Measurements from ENCODE around the gene PTPN1.
"Not testable (repeated sequence)": the region's sequence is repeated elsewhere in the genome, so short reads cannot be mapped to it uniquely, and the experiment has no call there.

PTPN1 gene

GRCh38 chr20:50535162-50535561, 25.0 kb downstream of the PTPN1 start:
- DNase-seq, result no peak

- no peak for DNase-seq
Measured at GRCh38 chr20:50536333-50536732, 26.1 kb downstream of the PTPN1 start.

- no peak for DNase-seq
Measured at GRCh38 chr20:50537546-50538201, 27.5 kb downstream of the PTPN1 start.

- no peak for DNase-seq
Measured at GRCh38 chr20:50538276-50538675, 28.1 kb downstream of the PTPN1 start.

- DNase-seq, result not testable (repeated sequence)
Measured at GRCh38 chr20:50539798-50540197, 29.6 kb downstream of the PTPN1 start.

GRCh38 chr20:50540620-50541605, 30.7 kb downstream of the PTPN1 start:
- DNase-seq, result no peak

GRCh38 chr20:50541606-50542041, 31.4 kb downstream of the PTPN1 start:
- no peak for DNase-seq

GRCh38 chr20:50543326-50543725, 33.1 kb downstream of the PTPN1 start:
- DNase-seq, result no peak

- no peak for DNase-seq
Measured at GRCh38 chr20:50545126-50545525, 34.9 kb downstream of the PTPN1 start.

- no peak for DNase-seq
Measured at GRCh38 chr20:50546729-50547314, 36.6 kb downstream of the PTPN1 start.

- DNase-seq, result no peak
Measured at GRCh38 chr20:50547964-50548363, 37.8 kb downstream of the PTPN1 start.

GRCh38 chr20:50548396-50548795, 38.2 kb downstream of the PTPN1 start:
- no peak for DNase-seq

- DNase-seq, result no peak
Measured at GRCh38 chr20:50550531-50550930, 40.3 kb downstream of the PTPN1 start.

- no peak for DNase-seq
Measured at GRCh38 chr20:50551288-50551687, 41.1 kb downstream of the PTPN1 start.

GRCh38 chr20:50552979-50553378, 42.8 kb downstream of the PTPN1 start:
- DNase-seq, result no peak

GRCh38 chr20:50554694-50555579, 44.8 kb downstream of the PTPN1 start:
- no peak for DNase-seq

GRCh38 chr20:50555662-50556061, 45.5 kb downstream of the PTPN1 start:
- no peak for DNase-seq

- DNase-seq, result no peak
Measured at GRCh38 chr20:50557549-50558134, 47.5 kb downstream of the PTPN1 start.

GRCh38 chr20:50558483-50558925, 48.3 kb downstream of the PTPN1 start:
- no peak for DNase-seq

- no peak for DNase-seq
Measured at GRCh38 chr20:50559149-50559548, 49.0 kb downstream of the PTPN1 start.

- DNase-seq, result no peak
Measured at GRCh38 chr20:50559856-50560638, 49.9 kb downstream of the PTPN1 start.

All from SHP77 (cell line).